Muscle of back (tissue), 11 donors: ENCODE results near the gene TMEM253. TPM values are rescaled to one million over a fixed set of nuclear protein-coding genes. Genes with fewer than 3 reads are reported as not detected.

Source experiments
- DNase-seq, 3 donors: peaks; one replicate each; pipeline versions ENCODE4 v3.0.0 to v3.0.0-alpha.2; 2013
- polyA plus RNA-seq, 10 donors: library from polyadenylated mRNA; unstranded; fragments of 120-200 nt; gene quantifications; one replicate each; pipeline ENCODE4 v1.2.1, GENCODE V29; 2013; ENCODE audit not compliant: insufficient read length in 10 of 10

The TMEM253 gene
- polyA plus RNA-seq, 10 donors, result 0.29 to 0.91 (median 0.58) TPM

- peak; percentile 40 to 88 (median 64) for DNase-seq
These were observed 30.1 kb upstream of the TMEM253 start for GRCh38 chr14:21070610-21071224.

- peak; percentile 94 to 97 (median 95) for DNase-seq
These were observed 29.4 kb upstream of the TMEM253 start for GRCh38 chr14:21071225-21072030.

GRCh38 chr14:21072031-21072473 lies 28.8 kb upstream of the TMEM253 start:
- peak; percentile 64 to 82 (median 65) for DNase-seq

GRCh38 chr14:21072781-21073339 lies 28.0 kb upstream of the TMEM253 start:
- no peak for DNase-seq

- no peak for DNase-seq
These were observed 26.9 kb upstream of the TMEM253 start for GRCh38 chr14:21073921-21074320.

GRCh38 chr14:21074398-21075272 lies 26.2 kb upstream of the TMEM253 start:
- no peak for DNase-seq

GRCh38 chr14:21075719-21076437 lies 25.0 kb upstream of the TMEM253 start:
- no peak for DNase-seq

- no peak for DNase-seq
These were observed 23.2 kb upstream of the TMEM253 start for GRCh38 chr14:21077672-21078071.

GRCh38 chr14:21078287-21078686 lies 22.6 kb upstream of the TMEM253 start:
- DNase-seq, result no peak

- no peak for DNase-seq
These were observed 22.1 kb upstream of the TMEM253 start for GRCh38 chr14:21078726-21079125.

- no peak for DNase-seq
These were observed 19.2 kb upstream of the TMEM253 start for GRCh38 chr14:21081521-21082142.

- no peak for DNase-seq
These were observed 17.1 kb upstream of the TMEM253 start for GRCh38 chr14:21083565-21084325.

GRCh38 chr14:21084396-21084795 lies 16.5 kb upstream of the TMEM253 start:
- DNase-seq, result no peak

- DNase-seq, result no peak
These were observed 15.6 kb upstream of the TMEM253 start for GRCh38 chr14:21084998-21085853.

- no peak for DNase-seq
These were observed 14.0 kb upstream of the TMEM253 start for GRCh38 chr14:21086908-21087293.

- peak; percentile 65 to 87 (median 83) for DNase-seq
These were observed 13.4 kb upstream of the TMEM253 start for GRCh38 chr14:21087294-21088091.

- no peak for DNase-seq
These were observed 12.2 kb upstream of the TMEM253 start for GRCh38 chr14:21088687-21089086.

GRCh38 chr14:21089271-21089670 lies 11.6 kb upstream of the TMEM253 start:
- DNase-seq, result no peak
